IMR-90 (cell line): ENCODE results near the gene ADGRB3. TPM values are rescaled to one million over a fixed set of nuclear protein-coding genes. Genes with fewer than 3 reads are reported as not detected.

ENCODE experiments used
- ATAC-seq: fragments of 200-7000 bp; cut with Tn5 transposase; 2 replicates; pipeline ENCODE4 v1.9.1; 2020; ENCODE audit warnings: low read depth, mild to moderate bottlenecking, moderate library complexity
- BruUV-seq: library from RNA; stranded (reverse); fragments of 400-500 nt; replicated peaks from 2 replicates; lab custom pipeline; 2021; lab: Mats Ljungman, UMichigan
- CTCF ChIA-PET: fragments of 300-600 bp; formaldehyde crosslinking; extraction: SDS; loops from one replicate; lab custom pipeline; 2021; ENCODE audit warnings: antibody characterized with exemption; lab: Yijun Ruan, JAX
- POLR2A ChIA-PET: fragments of 300-600 bp; sonication (Branson Sonifier 250); formaldehyde crosslinking; loops from one replicate; lab custom pipeline; 2022; ENCODE audit warnings: antibody characterized with exemption; ENCODE audit not compliant: unreplicated experiment; lab: Charles Lee
- DNase-seq: peaks from one replicate; pipeline ENCODE4 v3.0.0; 2013
- H2AFZ ChIP-seq: replicated peaks from 2 replicates; pipeline ENCODE3; 2013; ENCODE audit warnings: low read length, mild to moderate bottlenecking; ENCODE audit not compliant: poor library complexity
- H2AK5ac ChIP-seq: 2 replicates; pipeline ENCODE4 v1.6.1; 2013; ENCODE audit warnings: low read depth, low read length, inconsistent platforms
- H2AK9ac ChIP-seq: replicated peaks from 2 replicates; pipeline ENCODE3; 2013; ENCODE audit warnings: mild to moderate bottlenecking, low read depth, low read length, moderate library complexity; ENCODE audit not compliant: poor library complexity
- H2BK120ac ChIP-seq: 2 replicates; pipeline ENCODE4 v1.6.1; 2013; ENCODE audit warnings: low read depth, low read length, inconsistent platforms
- H2BK15ac ChIP-seq: 3 replicates; pipeline ENCODE4 v1.6.1; 2013; ENCODE audit warnings: low read depth, low read length, inconsistent platforms
- H2BK20ac ChIP-seq: 2 replicates; pipeline ENCODE4 v1.6.1; 2013; ENCODE audit warnings: low read depth, mild to moderate bottlenecking, inconsistent platforms, low read length, moderate library complexity
- H2BK5ac ChIP-seq: 2 replicates; pipeline ENCODE4 v1.6.1; 2013; ENCODE audit warnings: mild to moderate bottlenecking, low read depth, low read length, inconsistent platforms; ENCODE audit not compliant: poor library complexity, severe bottlenecking
- H3K14ac ChIP-seq: replicated peaks from 2 replicates; pipeline ENCODE4 v1.6.1; 2013; ENCODE audit warnings: low read depth, low read length, inconsistent platforms
- H3K18ac ChIP-seq: 2 replicates; pipeline ENCODE4 v1.6.1; 2013; ENCODE audit warnings: low read depth, low read length, control low read depth
- H3K23ac ChIP-seq: 2 replicates; pipeline ENCODE4 v1.6.1; 2013; ENCODE audit warnings: low read depth, low read length, inconsistent platforms
- H3K27ac ChIP-seq: 2 replicates; pipeline ENCODE4 v1.5.1; 2013; ENCODE audit warnings: mild to moderate bottlenecking, control low read depth, low read length; ENCODE audit not compliant: insufficient read depth
- H3K27me3 ChIP-seq: 2 replicates; pipeline ENCODE4 v1.6.1; 2013; ENCODE audit warnings: low read length; ENCODE audit not compliant: control insufficient read depth, insufficient read depth
- H3K36me3 ChIP-seq: 2 replicates; pipeline ENCODE4 v1.6.1; 2013; ENCODE audit warnings: low read length, mixed read lengths; ENCODE audit not compliant: control insufficient read depth, insufficient read depth
- H3K4ac ChIP-seq: 2 replicates; pipeline ENCODE4 v1.6.1; 2013; ENCODE audit warnings: low read depth, low read length, inconsistent platforms
- H3K4me1 ChIP-seq: 2 replicates; pipeline ENCODE4 v1.6.1; 2013; ENCODE audit warnings: low read length, mixed read lengths; ENCODE audit not compliant: control insufficient read depth, insufficient read depth
- H3K4me2 ChIP-seq: 2 replicates; pipeline ENCODE4 v1.6.1; 2013; ENCODE audit warnings: low read depth, mild to moderate bottlenecking, control low read depth, low read length, moderate library complexity
- H3K4me3 ChIP-seq: 2 replicates; pipeline ENCODE4 v1.5.1; 2013; ENCODE audit warnings: low read depth, mild to moderate bottlenecking, control low read depth, low read length, moderate library complexity; ENCODE audit not compliant: insufficient read depth
- H3K56ac ChIP-seq: 2 replicates; pipeline ENCODE4 v1.6.1; 2013; ENCODE audit warnings: low read length, inconsistent platforms; ENCODE audit not compliant: insufficient read depth; ENCODE audit errors: extremely low read depth
- H3K79me1 ChIP-seq, 2 experiments: 2 replicates each; pipeline ENCODE4 v1.6.1; 2013; ENCODE audit warnings: low read length in 2 of 2, inconsistent platforms in 1 of 2, low read depth in 1 of 2
- H3K9ac ChIP-seq: 2 replicates; pipeline ENCODE4 v1.6.1; 2013; ENCODE audit warnings: low read depth, low read length, control low read depth
- H3K9me1 ChIP-seq: 2 replicates; pipeline ENCODE4 v1.6.1; 2013; ENCODE audit warnings: low read length, inconsistent platforms; ENCODE audit not compliant: insufficient read depth
- H3K9me3 ChIP-seq: 2 replicates; pipeline ENCODE4 v1.6.1; 2013; ENCODE audit warnings: low read length; ENCODE audit not compliant: control insufficient read depth, insufficient read depth
- H4K20me1 ChIP-seq: 2 replicates; pipeline ENCODE4 v1.6.1; 2013; ENCODE audit warnings: low read length, inconsistent platforms; ENCODE audit not compliant: insufficient read depth
- H4K5ac ChIP-seq: 2 replicates; pipeline ENCODE4 v1.6.1; 2013; ENCODE audit warnings: mild to moderate bottlenecking, low read depth, low read length, control low read depth
- H4K8ac ChIP-seq, 2 experiments: 2 replicates each; pipeline ENCODE4 v1.6.1; 2013; ENCODE audit warnings: low read depth in 2 of 2, low read length in 2 of 2, control low read depth in 1 of 2, inconsistent platforms in 1 of 2
- H4K91ac ChIP-seq: 2 replicates; pipeline ENCODE4 v1.6.1; 2013; ENCODE audit warnings: low read depth, low read length, inconsistent platforms; ENCODE audit not compliant: insufficient read depth
- BHLHE40 ChIP-seq: fragments of 150-350 bp; IDR thresholded peaks from 2 replicates; pipeline ENCODE4 v1.6.1; 2016; ENCODE audit warnings: mild to moderate bottlenecking, low read depth, low read length
- CEBPB ChIP-seq: IDR thresholded peaks from 2 replicates; pipeline ENCODE4 v1.6.1; 2012; ENCODE audit warnings: low read depth, low read length, improper control_type of control experiment
- CHD1 ChIP-seq: IDR thresholded peaks from 2 replicates; pipeline ENCODE4 v1.6.1; 2012; ENCODE audit warnings: low read depth, low read length, improper control_type of control experiment
- FOS ChIP-seq: fragments of 150-350 bp; IDR thresholded peaks from 2 replicates; pipeline ENCODE4 v1.6.1; 2016; ENCODE audit warnings: low read depth, low read length
- MAFK ChIP-seq: IDR thresholded peaks from 2 replicates; pipeline ENCODE4 v1.6.1; 2012; ENCODE audit warnings: low read depth, low read length, improper control_type of control experiment
- MAZ ChIP-seq: IDR thresholded peaks from 2 replicates; pipeline ENCODE4 v1.6.1; 2012; ENCODE audit warnings: low read depth, mild to moderate bottlenecking, low read length, improper control_type of control experiment, moderate library complexity, borderline replicate concordance
- MXI1 ChIP-seq: IDR thresholded peaks from 2 replicates; pipeline ENCODE4 v1.6.1; 2012; ENCODE audit warnings: low read depth, mild to moderate bottlenecking, low read length, moderate library complexity, borderline replicate concordance
- NFE2L2 ChIP-seq: fragments of 150-350 bp; IDR thresholded peaks from 2 replicates; pipeline ENCODE4 v1.6.1; 2016; ENCODE audit warnings: low read depth, mild to moderate bottlenecking, low read length
- POLR2A ChIP-seq: IDR thresholded peaks from 2 replicates; pipeline ENCODE4 v1.6.1; 2012; ENCODE audit warnings: mild to moderate bottlenecking, low read depth, low read length
- RAD21 ChIP-seq: IDR thresholded peaks from 2 replicates; pipeline ENCODE4 v1.6.1; 2012; ENCODE audit warnings: low read length, improper control_type of control experiment
- RCOR1 ChIP-seq: IDR thresholded peaks from 2 replicates; pipeline ENCODE4 v1.6.1; 2012; ENCODE audit warnings: mild to moderate bottlenecking, low read length, improper control_type of control experiment; ENCODE audit not compliant: insufficient replicate concordance
- RFX5 ChIP-seq: IDR thresholded peaks from 2 replicates; pipeline ENCODE4 v1.8.0; 2012; ENCODE audit warnings: low read depth, mild to moderate bottlenecking, low read length, moderate library complexity
- SMC3 ChIP-seq: fragments of 150-350 bp; IDR thresholded peaks from 2 replicates; pipeline ENCODE4 v1.6.1; 2016; ENCODE audit warnings: low read depth, mild to moderate bottlenecking, antibody characterized with exemption, low read length, moderate library complexity
- USF2 ChIP-seq: fragments of 150-350 bp; IDR thresholded peaks from 2 replicates; pipeline ENCODE4 v1.6.1; 2017; ENCODE audit warnings: mild to moderate bottlenecking, antibody characterized with exemption, low read length, low read depth
- dilution Hi-C: fragments of 300-500 bp; cut with HindIII; formaldehyde crosslinking; loops from one replicate; pipeline ENCODE4 v1.14.3; 2018; ENCODE audit warnings: low sequenced_read_pairs; ENCODE audit not compliant: unreplicated experiment
- in situ Hi-C: fragments of 300-500 bp; cut with MboI; formaldehyde crosslinking; loops from 3 replicates; pipeline ENCODE4 v1.14.3; 2019; ENCODE audit warnings: low sequenced_read_pairs, inconsistent platforms, mixed read lengths
- intact Hi-C: fragments of 100-400 bp; cut with micrococcal nuclease; formaldehyde crosslinking; loops from 2 replicates; pipeline ENCODE4 v1.10.0; 2022
- polyA plus RNA-seq, 3 experiments: library from polyadenylated mRNA; depleted of rRNA; stranded (reverse); fragments of >200 nt; gene quantifications; 2 replicates each; pipeline ENCODE4 v1.2.3, GENCODE V29; 2012; ENCODE audit warnings: low replicate concordance in 1 of 3
- total RNA-seq: library from RNA; depleted of rRNA; stranded (reverse); fragments of >200 nt; gene quantifications from 2 replicates; pipeline ENCODE4 v1.2.3, GENCODE V29; 2012
- TF ChIP-seq, protein P1 (sequence below): fragments of 150-350 bp; IDR thresholded peaks from 2 replicates; pipeline ENCODE4 v1.6.1; 2016; ENCODE audit warnings: low read depth, mild to moderate bottlenecking, low read length, moderate library complexity, borderline replicate concordance
- TF ChIP-seq, protein P2 (sequence below): conservative IDR thresholded peaks from 2 replicates; pipeline ENCODE4 v1.5.1; 2012; ENCODE audit warnings: mild to moderate bottlenecking, low read depth, low read length, improper control_type of control experiment

ADGRB3 gene
- total and polyA plus RNA-seq, 2 of the 4 experiments (the other 2 are of a cell fraction): not detected

- ChIA-PET POLR2A (no interaction called here), CTCF (no interaction called here)
- H3K23ac ChIP-seq: no peak overlapping the region
- no peaks in the 10 kb centered on the region for H3K4me1 ChIP-seq
- no peak overlapping the region for H3K4me2 ChIP-seq
- H3K27ac ChIP-seq: no peak overlapping the region
- no peak overlapping the region for H3K4ac ChIP-seq
- no peak for ATAC-seq
- no peak overlapping the region for H2AFZ ChIP-seq
- no peak overlapping the region for H2BK120ac ChIP-seq
- no peak overlapping the region for H3K14ac ChIP-seq
- H4K91ac ChIP-seq: no peak overlapping the region
- no TSS peak for BruUV-seq
- H4K20me1 ChIP-seq: no peaks in the 10 kb centered on the region
- H2BK20ac ChIP-seq: no peak overlapping the region
- H3K36me3 ChIP-seq: no peaks in the 10 kb centered on the region
- no peak overlapping the region for H2AK5ac ChIP-seq
- no peak overlapping the region for H3K56ac ChIP-seq
- H3K9me1 ChIP-seq: no peaks in the 10 kb centered on the region
- H4K8ac ChIP-seq: no peak overlapping the region
- in situ Hi-C loops (no loop called here), intact Hi-C loops (no loop called here), dilution Hi-C loops (no loop called here)
- H2AK9ac ChIP-seq: no peak overlapping the region
- DNase-seq: no peak
- H3K9ac ChIP-seq: no peak overlapping the region
- no peak overlapping the region for H2BK15ac ChIP-seq
- H3K27me3 ChIP-seq: no peaks in the 10 kb centered on the region
- no peak overlapping the region for H3K18ac ChIP-seq
- H3K4me3 ChIP-seq: no peak overlapping the region
- H4K5ac ChIP-seq: no peak overlapping the region
- no peaks in the 10 kb centered on the region for H3K79me1 ChIP-seq
- no peak overlapping the region for H2BK5ac ChIP-seq
- TF ChIP-seq USF2: no peak
- TF ChIP-seq RFX5: no peak
- no peak for TF ChIP-seq POLR2A
- no peak for TF ChIP-seq RCOR1
- no peak for TF ChIP-seq BHLHE40
- TF ChIP-seq MAZ: no peak
- TF ChIP-seq, protein P1, sequence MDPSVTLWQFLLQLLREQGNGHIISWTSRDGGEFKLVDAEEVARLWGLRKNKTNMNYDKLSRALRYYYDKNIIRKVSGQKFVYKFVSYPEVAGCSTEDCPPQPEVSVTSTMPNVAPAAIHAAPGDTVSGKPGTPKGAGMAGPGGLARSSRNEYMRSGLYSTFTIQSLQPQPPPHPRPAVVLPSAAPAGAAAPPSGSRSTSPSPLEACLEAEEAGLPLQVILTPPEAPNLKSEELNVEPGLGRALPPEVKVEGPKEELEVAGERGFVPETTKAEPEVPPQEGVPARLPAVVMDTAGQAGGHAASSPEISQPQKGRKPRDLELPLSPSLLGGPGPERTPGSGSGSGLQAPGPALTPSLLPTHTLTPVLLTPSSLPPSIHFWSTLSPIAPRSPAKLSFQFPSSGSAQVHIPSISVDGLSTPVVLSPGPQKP: no peak
- TF ChIP-seq RAD21: no peak
- TF ChIP-seq NFE2L2: no peak
- TF ChIP-seq FOS: no peak
- TF ChIP-seq, protein P2, sequence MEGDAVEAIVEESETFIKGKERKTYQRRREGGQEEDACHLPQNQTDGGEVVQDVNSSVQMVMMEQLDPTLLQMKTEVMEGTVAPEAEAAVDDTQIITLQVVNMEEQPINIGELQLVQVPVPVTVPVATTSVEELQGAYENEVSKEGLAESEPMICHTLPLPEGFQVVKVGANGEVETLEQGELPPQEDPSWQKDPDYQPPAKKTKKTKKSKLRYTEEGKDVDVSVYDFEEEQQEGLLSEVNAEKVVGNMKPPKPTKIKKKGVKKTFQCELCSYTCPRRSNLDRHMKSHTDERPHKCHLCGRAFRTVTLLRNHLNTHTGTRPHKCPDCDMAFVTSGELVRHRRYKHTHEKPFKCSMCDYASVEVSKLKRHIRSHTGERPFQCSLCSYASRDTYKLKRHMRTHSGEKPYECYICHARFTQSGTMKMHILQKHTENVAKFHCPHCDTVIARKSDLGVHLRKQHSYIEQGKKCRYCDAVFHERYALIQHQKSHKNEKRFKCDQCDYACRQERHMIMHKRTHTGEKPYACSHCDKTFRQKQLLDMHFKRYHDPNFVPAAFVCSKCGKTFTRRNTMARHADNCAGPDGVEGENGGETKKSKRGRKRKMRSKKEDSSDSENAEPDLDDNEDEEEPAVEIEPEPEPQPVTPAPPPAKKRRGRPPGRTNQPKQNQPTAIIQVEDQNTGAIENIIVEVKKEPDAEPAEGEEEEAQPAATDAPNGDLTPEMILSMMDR: no peak
- TF ChIP-seq SMC3: no peak
- no peak for TF ChIP-seq CEBPB
- no peak for TF ChIP-seq CHD1
- no peak for TF ChIP-seq MXI1
- TF ChIP-seq MAFK: no peak
- H3K9me3 ChIP-seq: no peaks in the 10 kb centered on the region
Observed at GRCh38 chr6:68978411-68978810, 343.3 kb downstream of the ADGRB3 start.
